Activated B cell treated with CpG ODN at 0.5 μM for 24 hours (primary cell): ENCODE results near the gene B4GALNT2. TPM values are rescaled to one million over a fixed set of nuclear protein-coding genes. Genes with fewer than 3 reads are reported as not detected.

Experiments used
- ATAC-seq: fragments of 200-7000 bp; cut with Tn5 transposase; one replicate; pipeline ENCODE4 v1.10.0; 2021; ENCODE audit warnings: low read depth, mild to moderate bottlenecking, moderate library complexity
- CTCF ChIA-PET: fragments of 350-600 bp; sonication (Branson Sonifier 250); formaldehyde crosslinking; loops from one replicate; lab custom pipeline; 2021; ENCODE audit warnings: antibody characterized with exemption; lab: Charles Lee
- POLR2A ChIA-PET: fragments of 350-600 bp; sonication (Branson Sonifier 250); formaldehyde crosslinking; loops from one replicate; lab custom pipeline; 2021; ENCODE audit warnings: antibody characterized with exemption; lab: Charles Lee
- DNase-seq: peaks from one replicate; pipeline ENCODE4 v3.0.0; 2022
- H3K27ac Mint-ChIP-seq: one replicate; pipeline ENCODE4 v1.8.0; 2020; ENCODE audit warnings: mixed read lengths
- H3K27me3 Mint-ChIP-seq: one replicate; pipeline ENCODE4 v1.8.0; 2021; ENCODE audit warnings: mixed read lengths
- H3K36me3 Mint-ChIP-seq: one replicate; pipeline ENCODE4 v1.8.0; 2021; ENCODE audit warnings: low read depth, mixed read lengths
- H3K4me1 Mint-ChIP-seq: one replicate; pipeline ENCODE4 v1.8.0; 2021; ENCODE audit warnings: mixed read lengths
- H3K4me3 Mint-ChIP-seq: one replicate; pipeline ENCODE4 v1.8.0; 2020; ENCODE audit warnings: mild to moderate bottlenecking, mixed read lengths
- H3K9me3 Mint-ChIP-seq: one replicate; pipeline ENCODE4 v1.8.0; 2020; ENCODE audit warnings: mixed read lengths
- CTCF ChIP-seq: fragments of 200-600 bp; IDR thresholded peaks from one replicate; pipeline ENCODE4 v1.8.0; 2022; ENCODE audit warnings: antibody characterized with exemption, mild to moderate bottlenecking
- intact Hi-C: fragments of 100-400 bp; cut with micrococcal nuclease; formaldehyde crosslinking; loops from one replicate; pipeline ENCODE4 v1.15.1; 2024
- total RNA-seq: library from RNA; stranded (reverse); gene quantifications from 2 replicates; pipeline ENCODE4 v1.2.3, GENCODE V29; 2022

B4GALNT2 gene
- total RNA-seq, 1 donor from 2014 or later = 0.09 TPM

- no peaks in the 10 kb centered on the region for H3K9me3 Mint-ChIP-seq
- H3K4me1 Mint-ChIP-seq = peaks cover 38% of the 10 kb centered on the region
- H3K27me3 Mint-ChIP-seq = peaks cover 2% of the 10 kb centered on the region
- peaks cover 15% of the 10 kb centered on the region for H3K36me3 Mint-ChIP-seq
- ChIA-PET CTCF (interaction anchor here (1.5 to 6.2 kb wide), 4 partner anchors 14 to 31 kb away, joined by 3 to 91 read pairs (median 42); no protein-coding TSS in a partner anchor), POLR2A (interaction anchor here (0.7 to 5.8 kb wide), 7 partner anchors 20 to 1986 kb away, joined by 4 to 259 read pairs (median 7); partner anchors contain the start of genes ABI3, CDK5RAP3, GNGT2 and PHOSPHO1)
- ATAC-seq (no peak), DNase-seq (no peak)
- peak overlapping the region; percentile 97 for H3K27ac Mint-ChIP-seq
- peak overlapping the region; percentile 92 for H3K4me3 Mint-ChIP-seq
- TF ChIP-seq CTCF = no peak
- intact Hi-C loops = loop anchor here (1.0 to 10.0 kb wide), 7 partner anchors 19 to 1989 kb away; partner anchors contain the start of genes KAT7, MYL4 and NFE2L1
Measured at GRCh38 chr17:49194297-49194607, 61.7 kb downstream of the B4GALNT2 start.

- peaks cover 15% of the 10 kb centered on the region for H3K36me3 Mint-ChIP-seq
- ATAC-seq = no peak
- H3K4me1 Mint-ChIP-seq = peaks cover 38% of the 10 kb centered on the region
- H3K9me3 Mint-ChIP-seq = no peaks in the 10 kb centered on the region
- no peak for TF ChIP-seq CTCF
- CTCF ChIA-PET = interaction anchor here (1.0 to 6.2 kb wide), 2 partner anchors 21 to 31 kb away, joined by 3 to 41 read pairs; no protein-coding TSS in a partner anchor
- peaks cover 2% of the 10 kb centered on the region for H3K27me3 Mint-ChIP-seq
- intact Hi-C loops = loop anchor here (10.0 kb wide), 2 partner anchors 549 to 1991 kb away; partner anchors contain the start of gene MYL4
- no peak overlapping the region for H3K4me3 Mint-ChIP-seq
- POLR2A ChIA-PET = interaction anchor here (0.5 kb wide), 1 partner anchor 566 kb away, joined by 3 read pairs; no protein-coding TSS in a partner anchor
- H3K27ac Mint-ChIP-seq = peak overlapping the region; percentile 35
- no peak for DNase-seq
Measured at GRCh38 chr17:49195751-49196150, 63.2 kb downstream of the B4GALNT2 start.

DNA sequence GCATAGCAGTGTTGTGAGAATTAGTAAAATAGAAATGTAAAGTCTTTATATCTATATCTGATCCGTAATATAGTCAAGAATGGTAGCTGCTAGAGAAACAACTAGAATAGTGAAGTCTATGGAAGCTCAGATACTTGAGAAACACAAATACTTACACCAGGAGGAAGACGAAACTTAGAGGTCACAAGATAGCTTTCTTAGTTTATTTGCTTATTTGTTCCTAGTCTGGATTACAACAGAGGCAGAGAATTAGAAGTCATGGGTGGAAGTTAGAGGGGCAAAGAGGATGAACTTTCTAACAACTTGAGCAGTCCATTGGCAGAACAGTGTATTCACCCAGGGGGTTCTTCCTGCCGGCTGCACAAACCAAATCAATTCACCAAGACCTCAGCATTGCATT, 64.0 kb downstream of the B4GALNT2 start:
- ChIA-PET POLR2A (no interaction called here), CTCF (interaction anchor here (1.0 kb wide), 1 partner anchor 30 kb away, joined by 3 read pairs; no protein-coding TSS in a partner anchor)
- Mint-ChIP-seq H3K4me1 (peaks cover 37% of the 10 kb centered on the region), H3K27ac (no peak overlapping the region), H3K27me3 (peaks cover 2% of the 10 kb centered on the region), H3K4me3 (no peak overlapping the region), H3K9me3 (no peaks in the 10 kb centered on the region), H3K36me3 (peaks cover 15% of the 10 kb centered on the region)
- no peak for TF ChIP-seq CTCF
- ATAC-seq (no peak), DNase-seq (no peak)
- intact Hi-C loops = loop anchor here (10.0 kb wide), 2 partner anchors 548 to 1992 kb away; partner anchors contain the start of gene MYL4

- no peak for TF ChIP-seq CTCF
- Mint-ChIP-seq H3K27me3 (peaks cover 2% of the 10 kb centered on the region), H3K4me1 (peaks cover 32% of the 10 kb centered on the region), H3K27ac (no peak overlapping the region), H3K4me3 (no peak overlapping the region), H3K9me3 (no peaks in the 10 kb centered on the region), H3K36me3 (peaks cover 6% of the 10 kb centered on the region)
- intact Hi-C loops = loop anchor here (10.0 kb wide), 2 partner anchors 547 to 1993 kb away; partner anchors contain the start of gene MYL4
- POLR2A ChIA-PET = interaction anchor here (1.3 to 2.4 kb wide), 2 partner anchors 15 to 21 kb away, joined by 3 to 11 read pairs; partner anchors contain the start of gene ABI3
- ATAC-seq (no peak), DNase-seq (no peak)
- CTCF ChIA-PET = interaction anchor here (0.7 kb wide), 1 partner anchor 20 kb away, joined by 3 read pairs; no protein-coding TSS in a partner anchor
Measured at GRCh38 chr17:49197346-49197998, 64.9 kb downstream of the B4GALNT2 start.

DNA sequence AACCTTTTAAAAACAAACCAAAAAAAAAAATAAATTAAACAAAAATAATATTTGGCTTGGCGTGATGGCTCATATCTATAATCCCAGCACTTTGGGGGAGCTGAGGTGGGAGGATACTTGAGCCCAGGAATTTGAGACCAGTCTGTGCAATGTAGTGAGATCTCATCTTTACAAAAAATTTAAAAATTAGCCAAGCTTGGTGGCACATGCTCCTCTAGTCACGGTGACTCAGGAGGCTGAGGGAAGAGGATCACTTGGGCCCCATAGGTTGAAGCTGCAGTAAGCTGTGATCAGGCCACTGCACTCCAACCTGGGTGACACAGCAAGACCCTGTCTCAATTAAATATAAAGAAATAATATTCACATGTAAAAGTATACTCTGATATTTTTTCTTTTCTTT, 65.6 kb downstream of the B4GALNT2 start:
- Mint-ChIP-seq H3K4me1 (peaks cover 25% of the 10 kb centered on the region), H3K36me3 (no peaks in the 10 kb centered on the region), H3K27ac (no peak overlapping the region), H3K27me3 (no peaks in the 10 kb centered on the region), H3K9me3 (no peaks in the 10 kb centered on the region), H3K4me3 (no peak overlapping the region)
- ATAC-seq = no peak
- intact Hi-C loops = loop anchor here (10.0 kb wide), 2 partner anchors 547 to 1993 kb away; partner anchors contain the start of gene MYL4
- no peak for TF ChIP-seq CTCF
- CTCF ChIA-PET = interaction anchor here (0.8 kb wide), 1 partner anchor 29 kb away, joined by 4 read pairs; no protein-coding TSS in a partner anchor
- POLR2A ChIA-PET = interaction anchor here (1.3 to 2.4 kb wide), 2 partner anchors 14 to 21 kb away, joined by 3 to 11 read pairs; partner anchors contain the start of gene ABI3
- DNase-seq = no peak
